Measurements from ENCODE around the gene SERPIND1.
"Not testable (repeated sequence)": the region's sequence is repeated elsewhere in the genome, so short reads cannot be mapped to it uniquely, and the experiment has no call there.

The SERPIND1 gene

DNA sequence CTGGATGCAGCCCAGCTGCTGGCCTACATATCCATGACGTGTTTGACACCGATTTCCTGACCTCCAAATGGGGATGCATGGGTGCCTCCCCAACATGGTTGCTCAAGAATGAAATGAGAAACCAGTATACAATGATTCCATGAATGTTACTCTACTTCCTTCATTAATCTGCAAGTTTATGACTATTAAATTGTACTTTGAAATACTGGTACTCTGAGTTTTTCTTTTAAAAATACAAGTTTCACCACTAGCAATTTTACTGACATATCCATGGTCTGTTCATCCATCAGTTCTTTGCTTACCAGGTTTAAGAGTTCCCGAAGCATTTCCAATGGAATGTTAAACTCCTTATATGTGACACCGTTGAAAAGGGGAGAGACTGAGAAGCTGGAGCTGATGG, 39.1 kb downstream of the SERPIND1 start:
- DNase-seq (ENCODE audit: low read depth in 2 of 2), result no peak

DNA sequence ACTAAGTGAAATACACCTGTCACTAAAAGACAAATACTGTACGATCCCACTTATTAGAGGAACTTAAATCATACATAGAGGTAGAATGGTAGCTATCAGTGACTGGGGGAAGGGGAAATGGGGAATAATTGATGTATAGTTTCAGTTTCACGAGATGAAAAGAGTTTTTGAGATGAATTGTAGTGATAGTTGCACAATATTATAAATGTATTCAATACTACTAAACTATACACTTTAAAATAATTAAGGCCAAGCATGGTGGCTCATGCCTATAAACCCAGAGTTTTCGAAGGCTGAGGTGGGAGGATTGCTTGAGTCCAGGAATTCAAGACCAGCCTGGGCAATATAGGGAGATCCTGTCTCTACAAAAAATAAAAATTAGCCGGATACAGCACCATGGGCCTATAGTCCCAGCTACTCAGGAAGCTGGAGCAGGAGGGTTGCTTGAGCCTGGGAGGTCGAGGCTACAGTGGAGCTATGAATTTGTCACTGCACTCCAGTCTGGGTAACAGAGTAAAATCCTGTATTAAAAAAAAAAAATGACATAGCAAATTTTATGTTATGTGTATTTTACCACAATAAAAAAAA, 40.4 kb downstream of the SERPIND1 start:
- no peak for DNase-seq (ENCODE audit: low read depth in 2 of 2)

DNA sequence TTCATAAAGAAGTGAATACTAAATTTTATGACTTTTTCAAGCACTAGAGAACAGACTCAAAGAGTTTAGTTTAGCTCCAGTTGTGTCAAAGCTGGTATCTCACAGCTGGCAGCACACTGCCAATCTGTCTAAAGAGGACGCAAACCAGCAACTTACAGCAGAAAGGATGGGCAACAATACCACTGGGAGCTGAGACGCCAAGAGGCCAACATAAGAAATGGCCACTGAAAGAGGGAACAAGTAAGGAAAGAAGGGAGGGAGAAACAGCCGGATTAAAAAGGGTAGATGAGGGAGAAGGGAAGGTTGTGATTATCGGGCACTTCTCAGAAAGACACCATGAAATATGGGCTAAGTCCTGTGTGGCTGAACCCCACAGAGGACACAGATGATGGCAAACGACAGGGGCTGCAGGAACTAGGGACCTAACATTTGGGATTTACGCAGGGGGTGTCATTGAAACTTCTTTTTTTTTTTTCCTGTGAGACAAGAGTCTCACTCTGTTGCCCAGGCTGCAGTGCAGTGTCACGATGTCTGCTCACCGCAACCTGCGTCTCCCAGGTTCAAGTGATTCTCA, 41.7 kb downstream of the SERPIND1 start:
- no peak for DNase-seq (ENCODE audit: low read depth in 2 of 2)

DNA sequence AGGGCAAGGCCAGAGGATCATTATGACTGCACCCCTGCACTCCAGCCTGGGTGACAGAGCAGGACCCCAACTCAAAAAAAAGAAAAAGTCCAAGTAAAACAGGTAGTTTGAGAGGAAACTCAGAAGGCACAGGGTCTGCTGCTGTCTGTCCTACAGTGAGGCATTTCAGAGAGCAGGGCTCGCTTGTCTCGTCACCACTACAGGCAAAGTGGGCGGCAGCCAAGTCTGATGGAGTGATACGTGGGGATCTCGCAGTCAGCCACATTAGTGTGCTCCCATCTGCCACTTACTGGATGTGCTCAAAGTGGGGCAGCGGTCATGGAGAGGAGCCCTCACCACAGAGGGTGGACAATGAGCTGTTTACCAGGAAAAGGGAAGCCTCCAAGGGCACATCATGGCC, 42.6 kb downstream of the SERPIND1 start:
- no peak for DNase-seq (ENCODE audit: low read depth in 2 of 2)

DNA sequence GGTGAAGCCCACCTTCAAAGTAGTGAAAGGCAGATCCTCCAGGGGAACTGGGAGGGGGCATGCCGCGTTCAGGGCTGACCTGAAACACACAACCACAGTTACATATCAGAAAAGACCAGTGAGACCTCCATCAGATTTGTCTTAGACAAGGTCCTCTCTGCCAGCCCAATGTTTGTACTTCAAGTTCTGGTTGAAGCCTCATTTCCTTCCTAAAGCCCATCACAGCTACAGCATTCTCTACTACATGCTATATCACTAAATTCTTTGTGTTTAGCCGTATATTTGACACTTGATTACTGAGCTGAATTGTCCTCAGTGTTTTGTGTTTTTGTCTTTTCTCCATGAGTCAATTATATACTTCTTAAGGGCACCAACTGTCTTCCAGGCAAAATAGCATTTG, 44.6 kb downstream of the SERPIND1 start:
- no peak for DNase-seq (ENCODE audit: low read depth in 2 of 2)

DNA sequence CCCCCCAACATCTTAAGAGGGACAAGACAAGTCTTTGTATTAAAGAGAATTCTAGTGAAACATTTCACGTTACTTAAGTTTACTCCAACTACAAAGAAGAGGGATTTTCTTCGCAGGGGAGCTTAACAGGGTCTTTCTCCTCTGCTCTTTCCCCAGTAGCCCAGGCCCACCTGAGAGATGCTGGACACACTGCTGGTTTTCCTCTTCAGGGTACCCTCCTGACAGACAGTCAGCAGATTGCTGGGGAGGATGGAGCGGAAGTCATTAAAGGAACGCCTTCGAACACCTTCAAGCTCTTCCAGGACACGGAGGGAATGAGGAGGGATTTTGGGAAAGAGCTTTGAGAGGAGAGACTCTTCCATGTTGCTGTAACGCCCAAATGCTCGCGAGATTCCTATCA, 45.6 kb downstream of the SERPIND1 start:
- no peak for DNase-seq (ENCODE audit: low read depth in 2 of 2)

DNA sequence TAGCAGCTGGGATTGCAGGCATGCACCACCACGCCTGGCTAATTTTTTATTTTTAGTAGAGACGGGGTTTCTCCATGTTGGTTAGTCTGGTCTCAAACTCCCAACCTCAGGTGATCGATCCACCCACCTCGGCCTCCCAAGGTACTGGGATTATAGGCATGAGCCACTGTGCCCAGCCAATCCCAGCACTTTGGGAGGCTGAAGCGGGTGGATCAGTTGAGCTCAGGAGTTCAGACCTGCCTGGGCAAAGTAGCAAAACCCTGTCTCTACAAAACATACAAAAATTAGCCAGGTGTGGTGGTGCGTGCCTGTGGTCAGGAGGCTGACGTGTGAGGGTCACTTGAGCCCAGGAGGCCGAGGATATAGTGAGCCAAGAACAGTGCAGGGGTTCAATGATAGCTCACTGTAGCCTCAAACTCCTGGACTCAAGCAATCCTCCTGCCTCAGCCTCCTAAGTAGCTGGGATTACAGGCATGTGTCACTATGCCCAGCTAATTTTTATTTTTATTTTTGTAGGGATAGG, 47.9 kb downstream of the SERPIND1 start:
- DNase-seq (ENCODE audit: low read depth in 2 of 2), result not testable (repeated sequence)

DNA sequence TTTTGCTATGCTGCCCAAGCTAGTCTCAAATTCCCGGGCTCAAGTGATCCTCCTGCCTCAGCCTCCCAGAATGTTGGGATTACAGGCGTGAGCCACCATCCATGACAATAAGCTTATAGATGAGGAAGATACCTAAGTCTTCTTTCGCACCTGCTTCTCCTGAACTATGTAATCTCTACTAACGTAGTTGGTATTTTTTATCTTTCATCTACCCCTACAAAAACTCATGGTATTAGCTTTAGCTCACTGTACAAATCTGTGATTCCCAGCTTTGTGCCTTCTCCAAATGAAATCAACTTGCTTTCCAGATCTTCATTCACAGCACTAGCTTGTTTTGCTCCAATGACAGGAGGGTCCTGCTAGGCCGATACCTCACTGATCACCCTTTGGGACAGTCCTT, 48.3 kb downstream of the SERPIND1 start:
- no peak for DNase-seq (ENCODE audit: low read depth in 2 of 2)

DNA sequence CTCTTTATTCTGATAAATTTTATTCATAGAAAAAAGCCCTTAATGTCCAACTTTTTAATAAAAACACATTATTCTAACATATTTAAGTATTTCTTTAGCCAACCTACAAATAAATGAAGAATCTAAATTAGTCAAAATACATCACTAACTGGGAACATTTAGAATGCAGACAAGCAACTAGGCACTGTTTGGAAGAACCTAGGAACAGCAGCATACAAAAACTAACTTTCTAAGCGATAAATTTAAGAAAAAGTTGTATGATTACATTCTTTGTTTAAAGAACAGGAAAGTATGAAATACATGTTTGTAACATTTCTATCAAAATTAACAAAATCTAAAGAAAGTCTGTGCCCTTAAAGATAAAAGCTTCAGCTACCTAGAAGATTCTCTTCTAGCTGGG, 49.4 kb downstream of the SERPIND1 start:
- DNase-seq (ENCODE audit: low read depth in 2 of 2), result no peak

DNA sequence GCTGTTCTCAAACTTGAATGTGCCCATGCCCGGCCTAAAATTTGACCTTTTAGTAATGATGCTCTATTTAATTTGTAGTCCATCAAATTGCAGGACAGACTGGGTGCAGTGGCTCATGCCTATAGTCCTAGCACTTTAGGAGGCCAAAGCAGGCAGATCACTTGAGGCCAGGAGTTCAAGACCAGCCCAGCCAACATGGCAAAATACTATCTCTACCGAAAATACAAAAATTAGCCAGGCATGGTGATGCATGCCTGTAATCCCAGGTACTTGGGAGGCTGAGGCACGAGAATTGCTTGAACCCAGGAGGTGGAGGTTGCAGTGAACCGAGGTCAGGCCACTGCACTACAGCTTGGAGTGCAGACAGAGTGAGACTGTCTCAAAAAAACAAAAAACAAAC, 51.3 kb downstream of the SERPIND1 start:
- not testable (repeated sequence) for DNase-seq (ENCODE audit: low read depth in 2 of 2)

DNA sequence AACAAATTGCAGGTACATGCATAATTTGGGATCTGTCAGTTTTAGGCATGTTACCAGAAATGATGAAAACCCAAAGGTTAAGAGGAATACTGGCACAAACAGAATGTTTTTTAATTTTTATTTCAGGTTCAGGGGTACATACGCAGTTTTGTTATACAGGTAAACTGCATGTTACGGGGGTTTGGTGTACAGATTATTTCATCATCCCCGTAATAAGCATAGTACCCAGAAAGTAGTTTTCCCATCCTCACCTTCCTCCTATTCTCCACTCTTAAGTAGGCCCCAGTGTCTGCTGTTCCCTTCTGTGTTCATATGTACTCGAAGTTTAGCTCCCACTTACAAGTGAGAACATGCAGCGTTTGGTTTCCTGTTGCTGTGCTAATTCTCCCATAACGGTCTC, 51.7 kb downstream of the SERPIND1 start:
- DNase-seq (ENCODE audit: low read depth in 2 of 2), result no peak

DNA sequence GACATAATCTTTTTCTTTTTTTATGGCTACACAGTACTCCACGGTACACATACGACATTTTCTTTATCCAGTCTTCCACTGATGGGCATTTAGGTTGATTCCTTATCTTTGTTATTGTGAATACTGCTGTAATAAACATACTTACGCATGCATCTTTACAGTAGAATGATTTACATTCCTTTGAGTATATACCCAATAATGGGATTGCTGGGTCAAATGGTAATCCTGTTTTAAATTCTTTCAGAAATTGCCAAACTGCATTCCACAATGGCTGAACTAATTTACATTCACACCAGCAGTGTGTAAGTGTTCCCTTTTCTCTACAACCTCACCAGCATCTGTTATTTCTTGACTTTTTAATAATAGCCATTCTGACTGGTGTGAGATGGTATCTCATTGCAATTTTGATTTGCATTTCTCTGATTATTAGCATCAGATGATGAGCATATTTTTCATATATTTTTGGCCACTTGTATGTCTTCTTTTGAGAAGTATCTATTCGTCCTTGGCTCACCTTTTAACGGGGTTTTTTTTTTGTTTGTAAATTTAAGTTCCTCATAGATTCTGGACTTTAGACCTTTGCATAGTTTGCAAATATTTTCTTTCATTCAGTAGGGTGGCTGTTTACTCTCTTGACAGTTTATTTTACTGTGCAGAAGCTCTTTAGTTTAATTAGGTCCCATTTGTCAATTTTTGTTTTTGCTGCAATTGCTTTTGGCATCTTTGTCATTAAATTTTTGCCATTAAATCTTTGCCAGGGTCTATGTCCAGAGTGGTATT, 52.6 kb downstream of the SERPIND1 start:
- not testable (repeated sequence) for DNase-seq (ENCODE audit: low read depth in 2 of 2)

DNA sequence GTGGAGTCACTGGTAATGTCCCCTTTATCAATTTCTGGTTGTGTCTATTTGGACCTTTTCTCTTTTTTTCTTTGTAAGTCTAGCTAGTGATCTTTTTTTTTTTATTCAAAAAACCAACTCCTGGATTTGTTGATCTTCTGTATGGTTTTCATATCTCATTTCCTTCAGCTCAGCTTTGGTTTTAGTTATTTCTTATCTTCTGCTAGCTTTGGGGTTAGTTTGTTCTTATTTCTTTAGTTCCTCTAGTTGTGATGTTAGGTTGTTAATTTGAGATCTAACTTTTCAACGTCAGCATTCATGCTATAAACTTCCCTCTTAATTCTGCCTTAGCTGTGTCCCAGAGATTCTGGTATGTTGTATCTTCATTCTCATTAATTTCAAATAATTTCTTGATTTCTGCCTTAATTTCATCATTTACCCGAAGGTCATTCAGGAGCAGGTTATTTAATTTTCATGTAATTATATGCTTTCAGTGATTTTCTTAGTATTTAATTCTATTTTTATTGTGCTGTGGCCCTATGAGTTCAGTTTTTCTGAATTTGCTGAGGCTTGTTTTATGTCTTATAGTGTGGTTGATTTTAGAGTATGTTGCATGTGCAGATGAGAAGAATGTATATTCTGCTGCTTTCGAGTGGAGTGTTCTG, 55.7 kb downstream of the SERPIND1 start:
- DNase-seq (ENCODE audit: low read depth in 2 of 2), result no peak

DNA sequence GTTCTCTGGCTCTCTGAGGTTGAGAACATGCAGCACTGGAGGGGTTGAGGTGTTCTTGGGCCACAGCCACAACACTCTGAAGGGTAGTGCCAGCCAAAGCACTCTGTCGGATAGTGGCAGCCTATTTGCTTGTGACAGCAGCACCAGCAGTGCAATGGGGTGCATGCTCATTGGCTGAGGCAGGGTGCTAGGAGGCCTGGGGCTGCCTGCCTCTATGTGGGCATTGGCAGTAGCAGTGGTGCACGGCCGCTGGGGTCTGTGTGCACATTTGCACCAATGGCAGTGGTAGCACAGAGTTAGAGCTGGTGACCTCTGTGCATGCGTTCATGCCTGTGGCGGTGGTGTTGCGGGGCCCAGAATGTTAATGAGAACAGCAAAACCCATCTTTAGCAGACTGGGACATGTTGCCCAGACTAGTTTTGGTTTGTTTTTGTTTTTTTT, 59.3 kb downstream of the SERPIND1 start:
- no peak for DNase-seq (ENCODE audit: low read depth in 2 of 2)

DNA sequence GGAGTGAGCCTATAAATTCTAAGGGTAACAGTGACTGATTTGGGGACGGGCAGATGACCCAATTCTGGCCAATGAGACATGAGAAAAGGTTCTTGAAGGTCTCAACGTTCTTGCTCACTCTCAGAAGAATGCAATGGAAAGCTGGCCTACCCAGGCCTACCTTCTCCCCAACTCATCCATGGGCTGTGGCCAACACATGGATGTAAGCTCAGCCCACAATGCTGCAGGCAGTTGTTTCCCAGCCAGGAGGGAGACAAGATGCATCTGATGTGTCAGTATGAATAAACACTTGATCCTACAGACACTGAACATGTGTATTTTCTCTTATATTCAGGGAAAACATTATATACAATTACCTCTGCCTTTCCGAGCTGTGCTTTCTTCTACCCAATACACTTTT, 60.3 kb downstream of the SERPIND1 start:
- DNase-seq (ENCODE audit: low read depth in 2 of 2), result no peak

DNA sequence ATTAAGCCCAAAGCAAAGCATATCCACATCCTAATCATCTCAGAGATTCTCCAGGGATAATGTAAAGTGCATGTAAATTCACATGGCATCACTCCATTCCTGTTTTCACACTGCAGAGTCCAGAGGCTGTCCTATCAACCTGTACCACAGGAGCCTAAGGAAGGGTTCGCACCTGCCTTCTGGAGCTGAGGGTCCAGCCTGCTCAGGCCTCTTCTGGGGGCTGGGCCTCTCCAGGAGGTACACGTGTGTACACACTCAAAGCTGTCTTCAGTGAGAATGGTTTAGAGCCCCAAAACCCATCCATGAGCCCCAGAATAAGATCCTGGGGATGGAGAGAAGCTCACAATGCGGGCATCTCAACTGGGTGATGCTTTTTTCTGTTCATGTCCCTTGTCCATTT, 60.8 kb downstream of the SERPIND1 start:
- no peak for DNase-seq (ENCODE audit: low read depth in 2 of 2)

Measured in stimulated activated CD4-positive, alpha-beta T cell treated with anti-CD3 and anti-CD28 coated beads, Interleukin-12 subunit alpha, Interleukin-12 subunit beta, amount 100 ng/mL, for 24 hours (primary cell).